Activated naive CD4-positive, alpha-beta T cell treated with anti-CD3 and anti-CD28 coated beads, Interleukin-2, amount 50 U/mL, for 24 hours (primary cell): Measurements from ENCODE around the gene MAPK1.

ENCODE experiments used
- H3K27ac Mint-ChIP-seq: one replicate; pipeline ENCODE4 v1.8.0; 2021; ENCODE audit warnings: mild to moderate bottlenecking, mixed read lengths
- H3K27me3 Mint-ChIP-seq: one replicate; pipeline ENCODE4 v1.8.0; 2021; ENCODE audit warnings: mixed read lengths
- H3K36me3 Mint-ChIP-seq: one replicate; pipeline ENCODE4 v1.8.0; 2021; ENCODE audit warnings: mixed read lengths
- H3K4me1 Mint-ChIP-seq: one replicate; pipeline ENCODE4 v1.8.0; 2021; ENCODE audit warnings: mixed read lengths
- H3K4me3 Mint-ChIP-seq: one replicate; pipeline ENCODE4 v1.8.0; 2021; ENCODE audit warnings: mild to moderate bottlenecking, mixed read lengths
- H3K9me3 Mint-ChIP-seq: one replicate; pipeline ENCODE4 v1.8.0; 2021; ENCODE audit warnings: mixed read lengths

MAPK1 gene

GRCh38 chr22:21765909-21766529 is 101.4 kb downstream of the MAPK1 start:
- peaks cover 9% of the 10 kb centered on the region for H3K36me3 Mint-ChIP-seq
- no peak overlapping the region for H3K4me3 Mint-ChIP-seq

GRCh38 chr22:21764038-21764804 is 103.2 kb downstream of the MAPK1 start:
- Mint-ChIP-seq H3K36me3 (peaks cover 9% of the 10 kb centered on the region), H3K27ac (no peak overlapping the region)

More at GRCh38 chr22:21765909-21766529, 101.4 kb downstream of the MAPK1 start:
- peaks cover 38% of the 10 kb centered on the region for H3K4me1 Mint-ChIP-seq
- no peak overlapping the region for H3K27ac Mint-ChIP-seq
- H3K9me3 Mint-ChIP-seq: no peaks in the 10 kb centered on the region
- no peaks in the 10 kb centered on the region for H3K27me3 Mint-ChIP-seq

GRCh38 chr22:21762712-21763581 is 104.5 kb downstream of the MAPK1 start:
- Mint-ChIP-seq H3K27me3 (no peaks in the 10 kb centered on the region), H3K4me1 (peaks cover 32% of the 10 kb centered on the region), H3K36me3 (peaks cover 9% of the 10 kb centered on the region), H3K27ac (peak overlapping the region; percentile 37), H3K9me3 (no peaks in the 10 kb centered on the region), H3K4me3 (no peak overlapping the region)

More at GRCh38 chr22:21764038-21764804, 103.2 kb downstream of the MAPK1 start:
- no peaks in the 10 kb centered on the region for H3K9me3 Mint-ChIP-seq
- H3K27me3 Mint-ChIP-seq: no peaks in the 10 kb centered on the region
- no peak overlapping the region for H3K4me3 Mint-ChIP-seq
- H3K4me1 Mint-ChIP-seq: peaks cover 38% of the 10 kb centered on the region

GRCh38 chr22:21761994-21762680 is 105.3 kb downstream of the MAPK1 start:
- H3K4me3 Mint-ChIP-seq: no peak overlapping the region
- H3K4me1 Mint-ChIP-seq: peaks cover 25% of the 10 kb centered on the region
- no peaks in the 10 kb centered on the region for H3K9me3 Mint-ChIP-seq
- H3K27me3 Mint-ChIP-seq: no peaks in the 10 kb centered on the region
- peaks cover 9% of the 10 kb centered on the region for H3K36me3 Mint-ChIP-seq
- peak overlapping the region; percentile 37 for H3K27ac Mint-ChIP-seq

- Mint-ChIP-seq H3K27ac (no peak overlapping the region), H3K4me1 (peaks cover 17% of the 10 kb centered on the region), H3K36me3 (peaks cover 9% of the 10 kb centered on the region), H3K9me3 (no peaks in the 10 kb centered on the region), H3K4me3 (no peak overlapping the region), H3K27me3 (no peaks in the 10 kb centered on the region)
Observed at GRCh38 chr22:21761086-21761485, 106.4 kb downstream of the MAPK1 start.

- H3K9me3 Mint-ChIP-seq: no peaks in the 10 kb centered on the region
- H3K27me3 Mint-ChIP-seq: no peaks in the 10 kb centered on the region
- H3K27ac Mint-ChIP-seq: peak overlapping the region; percentile 47
- peaks cover 9% of the 10 kb centered on the region for H3K36me3 Mint-ChIP-seq
- H3K4me3 Mint-ChIP-seq: no peak overlapping the region
- peaks cover 17% of the 10 kb centered on the region for H3K4me1 Mint-ChIP-seq
Observed at GRCh38 chr22:21760640-21761039, 106.8 kb downstream of the MAPK1 start.

- Mint-ChIP-seq H3K27me3 (no peaks in the 10 kb centered on the region), H3K4me1 (peaks cover 14% of the 10 kb centered on the region), H3K9me3 (no peaks in the 10 kb centered on the region), H3K36me3 (peaks cover 7% of the 10 kb centered on the region), H3K4me3 (no peak overlapping the region), H3K27ac (no peak overlapping the region)
Observed at GRCh38 chr22:21759646-21760376, 107.6 kb downstream of the MAPK1 start.

- Mint-ChIP-seq H3K36me3 (peaks cover 11% of the 10 kb centered on the region), H3K27ac (no peak overlapping the region), H3K4me1 (peaks cover 13% of the 10 kb centered on the region), H3K4me3 (no peak overlapping the region), H3K27me3 (no peaks in the 10 kb centered on the region), H3K9me3 (no peaks in the 10 kb centered on the region)
Observed at GRCh38 chr22:21759093-21759492, 108.4 kb downstream of the MAPK1 start.

- Mint-ChIP-seq H3K4me3 (no peak overlapping the region), H3K9me3 (no peaks in the 10 kb centered on the region), H3K36me3 (peaks cover 7% of the 10 kb centered on the region), H3K27me3 (no peaks in the 10 kb centered on the region), H3K27ac (peak overlapping the region; percentile 56), H3K4me1 (peaks cover 7% of the 10 kb centered on the region)
Observed at GRCh38 chr22:21758091-21758864, 109.2 kb downstream of the MAPK1 start.

GRCh38 chr22:21755851-21756284 is 111.6 kb downstream of the MAPK1 start:
- H3K36me3 Mint-ChIP-seq: peaks cover 7% of the 10 kb centered on the region
- no peaks in the 10 kb centered on the region for H3K27me3 Mint-ChIP-seq
- H3K4me1 Mint-ChIP-seq: peaks cover 6% of the 10 kb centered on the region
- no peak overlapping the region for H3K27ac Mint-ChIP-seq
- H3K9me3 Mint-ChIP-seq: no peaks in the 10 kb centered on the region
- no peak overlapping the region for H3K4me3 Mint-ChIP-seq

- Mint-ChIP-seq H3K4me3 (no peak overlapping the region), H3K4me1 (peaks cover 6% of the 10 kb centered on the region), H3K27ac (no peak overlapping the region)
Observed at GRCh38 chr22:21754523-21754922, 112.9 kb downstream of the MAPK1 start.

GRCh38 chr22:21753374-21754111 is 113.9 kb downstream of the MAPK1 start:
- Mint-ChIP-seq H3K27me3 (no peaks in the 10 kb centered on the region), H3K36me3 (peaks cover 7% of the 10 kb centered on the region), H3K9me3 (no peaks in the 10 kb centered on the region), H3K4me3 (no peak overlapping the region), H3K4me1 (peaks cover 6% of the 10 kb centered on the region), H3K27ac (no peak overlapping the region)

More at GRCh38 chr22:21754523-21754922, 112.9 kb downstream of the MAPK1 start:
- no peaks in the 10 kb centered on the region for H3K9me3 Mint-ChIP-seq
- peaks cover 7% of the 10 kb centered on the region for H3K36me3 Mint-ChIP-seq
- H3K27me3 Mint-ChIP-seq: no peaks in the 10 kb centered on the region

- H3K27me3 Mint-ChIP-seq: no peaks in the 10 kb centered on the region
- no peak overlapping the region for H3K27ac Mint-ChIP-seq
- H3K36me3 Mint-ChIP-seq: peaks cover 6% of the 10 kb centered on the region
- H3K9me3 Mint-ChIP-seq: no peaks in the 10 kb centered on the region
- peaks cover 6% of the 10 kb centered on the region for H3K4me1 Mint-ChIP-seq
- no peak overlapping the region for H3K4me3 Mint-ChIP-seq
Observed at GRCh38 chr22:21752276-21752675, 115.2 kb downstream of the MAPK1 start.
